ENCODE results near the gene KNDC1. TPM values are rescaled to one million over a fixed set of nuclear protein-coding genes. Genes with fewer than 3 reads are reported as not detected.

The KNDC1 gene
- total RNA-seq, 2 experiments from 2014 or later, result 0.36 to 0.40 TPM

- POLR2A ChIA-PET, result no interaction called here
- H3K27ac Mint-ChIP-seq, result no peak overlapping the region
- H3K4me1 Mint-ChIP-seq, result peaks cover 5% of the 10 kb centered on the region
- H3K36me3 Mint-ChIP-seq, result no peaks in the 10 kb centered on the region
- no peaks in the 10 kb centered on the region for H3K9me3 Mint-ChIP-seq
- ATAC-seq (ENCODE audit: low read depth) (no peak), DNase-seq (no peak)
- peaks cover 4% of the 10 kb centered on the region for H3K27me3 Mint-ChIP-seq
- no peak overlapping the region for H3K4me3 Mint-ChIP-seq
These were observed 93.4 kb downstream of the KNDC1 start for GRCh38 chr10:133253361-133253955.

- peaks cover 11% of the 10 kb centered on the region for H3K4me1 Mint-ChIP-seq
- DNase-seq, result no peak
- no peak for ATAC-seq (ENCODE audit: low read depth)
- no peaks in the 10 kb centered on the region for H3K9me3 Mint-ChIP-seq
- peak overlapping the region; percentile 30 for H3K27ac Mint-ChIP-seq
- POLR2A ChIA-PET, result no interaction called here
- H3K4me3 Mint-ChIP-seq, result no peak overlapping the region
- H3K27me3 Mint-ChIP-seq, result peaks cover 4% of the 10 kb centered on the region
- H3K36me3 Mint-ChIP-seq, result no peaks in the 10 kb centered on the region
These were observed 94.6 kb downstream of the KNDC1 start for GRCh38 chr10:133254421-133255120.

GRCh38 chr10:133255323-133255722 lies 95.3 kb downstream of the KNDC1 start:
- ATAC-seq (ENCODE audit: low read depth), result no peak
- Mint-ChIP-seq H3K9me3 (no peaks in the 10 kb centered on the region), H3K36me3 (no peaks in the 10 kb centered on the region), H3K27ac (no peak overlapping the region), H3K27me3 (peaks cover 2% of the 10 kb centered on the region), H3K4me1 (peaks cover 19% of the 10 kb centered on the region), H3K4me3 (no peak overlapping the region)
- POLR2A ChIA-PET, result no interaction called here
- DNase-seq, result no peak

GRCh38 chr10:133257489-133258065 lies 97.6 kb downstream of the KNDC1 start:
- peak; percentile 59 for DNase-seq
- H3K36me3 Mint-ChIP-seq, result no peaks in the 10 kb centered on the region
- no peaks in the 10 kb centered on the region for H3K27me3 Mint-ChIP-seq
- POLR2A ChIA-PET, result interaction anchor here (0.7 to 3.3 kb wide), 2 partner anchors 18 to 67 kb away, joined by 5 to 26 read pairs; partner anchors contain the start of gene ADAM8
- H3K9me3 Mint-ChIP-seq, result no peaks in the 10 kb centered on the region
- H3K27ac Mint-ChIP-seq, result peak overlapping the region; percentile 88
- H3K4me1 Mint-ChIP-seq, result peaks cover 26% of the 10 kb centered on the region
- peak; percentile 3 for ATAC-seq (ENCODE audit: low read depth)
- H3K4me3 Mint-ChIP-seq, result peak overlapping the region; percentile 74

- H3K9me3 Mint-ChIP-seq, result no peaks in the 10 kb centered on the region
- peak; percentile 18 for ATAC-seq (ENCODE audit: low read depth)
- peak overlapping the region; percentile 60 for H3K4me3 Mint-ChIP-seq
- peaks cover 26% of the 10 kb centered on the region for H3K4me1 Mint-ChIP-seq
- POLR2A ChIA-PET, result interaction anchor here (0.9 to 3.3 kb wide), 6 partner anchors 9 to 115 kb away, joined by 3 to 26 read pairs (median 4); partner anchors contain the start of gene ADAM8
- peak; percentile 66 for DNase-seq
- H3K27me3 Mint-ChIP-seq, result no peaks in the 10 kb centered on the region
- peak overlapping the region; percentile 88 for H3K27ac Mint-ChIP-seq
- no peaks in the 10 kb centered on the region for H3K36me3 Mint-ChIP-seq
These were observed 98.2 kb downstream of the KNDC1 start for GRCh38 chr10:133258066-133258817.

- Mint-ChIP-seq H3K27ac (peak overlapping the region; percentile 89), H3K4me1 (peaks cover 30% of the 10 kb centered on the region), H3K27me3 (no peaks in the 10 kb centered on the region), H3K36me3 (no peaks in the 10 kb centered on the region), H3K4me3 (peak overlapping the region; percentile 69), H3K9me3 (no peaks in the 10 kb centered on the region)
- DNase-seq, result peak; percentile 79
- POLR2A ChIA-PET, result interaction anchor here (0.6 to 3.3 kb wide), 9 partner anchors 8 to 131 kb away, joined by 3 to 26 read pairs (median 4); partner anchors contain the start of gene ADAM8
- peak; percentile 44 for ATAC-seq (ENCODE audit: low read depth)
These were observed 99.0 kb downstream of the KNDC1 start for GRCh38 chr10:133258818-133259601.

- H3K27ac Mint-ChIP-seq, result peak overlapping the region; percentile 89
- no peak for DNase-seq
These were observed 99.6 kb downstream of the KNDC1 start for GRCh38 chr10:133259602-133259989.

GRCh38 chr10:133260895-133261725 lies 101.1 kb downstream of the KNDC1 start:
- peak; percentile 38 for ATAC-seq (ENCODE audit: low read depth)
- peaks cover 4% of the 10 kb centered on the region for H3K36me3 Mint-ChIP-seq
- POLR2A ChIA-PET, result interaction anchor here (1.0 to 4.8 kb wide), 2 partner anchors 14 to 17 kb away, joined by 3 to 35 read pairs; partner anchors contain the start of gene ADAM8

More at GRCh38 chr10:133259602-133259989, 99.6 kb downstream of the KNDC1 start:
- POLR2A ChIA-PET, result interaction anchor here (0.6 to 3.3 kb wide), 7 partner anchors 11 to 130 kb away, joined by 3 to 26 read pairs (median 5); partner anchors contain the start of gene ADAM8
- Mint-ChIP-seq H3K4me1 (peaks cover 36% of the 10 kb centered on the region), H3K27me3 (no peaks in the 10 kb centered on the region), H3K4me3 (peak overlapping the region; percentile 81), H3K9me3 (no peaks in the 10 kb centered on the region), H3K36me3 (peaks cover 4% of the 10 kb centered on the region)
- ATAC-seq (ENCODE audit: low read depth), result no peak

GRCh38 chr10:133261726-133262325 lies 101.8 kb downstream of the KNDC1 start:
- DNase-seq (peak; percentile 86), ATAC-seq (ENCODE audit: low read depth) (peak; percentile 31)
- Mint-ChIP-seq H3K27ac (no peak overlapping the region), H3K9me3 (no peaks in the 10 kb centered on the region), H3K27me3 (no peaks in the 10 kb centered on the region), H3K36me3 (peaks cover 4% of the 10 kb centered on the region), H3K4me1 (peaks cover 44% of the 10 kb centered on the region), H3K4me3 (peak overlapping the region; percentile 67)
- POLR2A ChIA-PET, result interaction anchor here (1.0 to 4.8 kb wide), 3 partner anchors 14 to 16 kb away, joined by 3 to 35 read pairs (median 3); partner anchors contain the start of gene ADAM8

More at GRCh38 chr10:133260895-133261725, 101.1 kb downstream of the KNDC1 start:
- Mint-ChIP-seq H3K4me3 (peak overlapping the region; percentile 81), H3K27me3 (no peaks in the 10 kb centered on the region), H3K4me1 (peaks cover 44% of the 10 kb centered on the region), H3K27ac (peak overlapping the region; percentile 89), H3K9me3 (no peaks in the 10 kb centered on the region)
- DNase-seq, result peak; percentile 77

- DNase-seq (no peak), ATAC-seq (ENCODE audit: low read depth) (no peak)
- Mint-ChIP-seq H3K4me3 (no peak overlapping the region), H3K27me3 (no peaks in the 10 kb centered on the region), H3K36me3 (peaks cover 4% of the 10 kb centered on the region), H3K4me1 (peaks cover 39% of the 10 kb centered on the region), H3K9me3 (no peaks in the 10 kb centered on the region), H3K27ac (no peak overlapping the region)
- POLR2A ChIA-PET, result interaction anchor here (1.1 to 4.8 kb wide), 2 partner anchors 13 to 15 kb away, joined by 3 to 35 read pairs; partner anchors contain the start of gene ADAM8
These were observed 102.7 kb downstream of the KNDC1 start for GRCh38 chr10:133262696-133263095.

- no peaks in the 10 kb centered on the region for H3K9me3 Mint-ChIP-seq
- POLR2A ChIA-PET, result interaction anchor here (4.8 kb wide), 1 partner anchor 12 kb away, joined by 35 read pairs; the partner anchor contains the start of gene ADAM8
- DNase-seq (no peak), ATAC-seq (ENCODE audit: low read depth) (no peak)
- H3K36me3 Mint-ChIP-seq, result peaks cover 4% of the 10 kb centered on the region
- H3K4me1 Mint-ChIP-seq, result peaks cover 39% of the 10 kb centered on the region
- H3K27ac Mint-ChIP-seq, result no peak overlapping the region
- H3K27me3 Mint-ChIP-seq, result no peaks in the 10 kb centered on the region
- peak overlapping the region; percentile 39 for H3K4me3 Mint-ChIP-seq
These were observed 103.7 kb downstream of the KNDC1 start for GRCh38 chr10:133263674-133264073.
